Muscle of leg (tissue), 11 donors: ENCODE results near the gene CHRM2. TPM values are rescaled to one million over a fixed set of nuclear protein-coding genes. Genes with fewer than 3 reads are reported as not detected.

Experiments
- DNase-seq: peaks from one replicate; pipeline ENCODE4 v3.0.0; 2013
- H3K27ac ChIP-seq: one replicate; pipeline ENCODE4 v1.5.1; 2013; ENCODE audit warnings: mild to moderate bottlenecking, low read length, control low read depth
- H3K27me3 ChIP-seq: one replicate; pipeline ENCODE4 v1.6.1; 2013; ENCODE audit warnings: low read length; ENCODE audit not compliant: control insufficient read depth, insufficient read depth
- H3K36me3 ChIP-seq: one replicate; pipeline ENCODE4 v1.6.1; 2013; ENCODE audit warnings: low read length; ENCODE audit not compliant: control insufficient read depth, insufficient read depth
- H3K4me1 ChIP-seq: one replicate; pipeline ENCODE4 v1.6.1; 2013; ENCODE audit warnings: low read length; ENCODE audit not compliant: control insufficient read depth, insufficient read depth
- H3K4me3 ChIP-seq: one replicate; pipeline ENCODE4 v1.5.1; 2013; ENCODE audit warnings: low read length, control low read depth
- H3K9me3 ChIP-seq: replicated peaks from 2 replicates; pipeline ENCODE4 v1.6.1; 2013; ENCODE audit warnings: low read depth, low read length; ENCODE audit not compliant: control insufficient read depth
- WGBS: methylation state at CpG from one replicate; pipeline ENCODE4 v1.1.5; 2013; ENCODE audit warnings: missing lambda C conversion rate; ENCODE audit not compliant: insufficient coverage; 5-methylcytosine and 5-hydroxymethylcytosine counted together
- polyA plus RNA-seq, 8 donors: library from polyadenylated mRNA; unstranded; fragments of 120-200 nt; gene quantifications; one replicate each; pipeline versions ENCODE4 v1.2.1 to v1.2.3, GENCODE V29; 2013; ENCODE audit warnings: inconsistent platforms in 1 of 8, low replicate concordance in 1 of 8; ENCODE audit not compliant: insufficient read length in 8 of 8, insufficient read depth in 1 of 8
- total RNA-seq: library from RNA; stranded (reverse); fragments of 120-200 nt; gene quantifications from one replicate; pipeline ENCODE4 v1.2.4, GENCODE V29; 2013

CHRM2 gene
- total and polyA plus RNA-seq, 9 donors = 0.12 to 1.1 (median 0.35) TPM

DNA sequence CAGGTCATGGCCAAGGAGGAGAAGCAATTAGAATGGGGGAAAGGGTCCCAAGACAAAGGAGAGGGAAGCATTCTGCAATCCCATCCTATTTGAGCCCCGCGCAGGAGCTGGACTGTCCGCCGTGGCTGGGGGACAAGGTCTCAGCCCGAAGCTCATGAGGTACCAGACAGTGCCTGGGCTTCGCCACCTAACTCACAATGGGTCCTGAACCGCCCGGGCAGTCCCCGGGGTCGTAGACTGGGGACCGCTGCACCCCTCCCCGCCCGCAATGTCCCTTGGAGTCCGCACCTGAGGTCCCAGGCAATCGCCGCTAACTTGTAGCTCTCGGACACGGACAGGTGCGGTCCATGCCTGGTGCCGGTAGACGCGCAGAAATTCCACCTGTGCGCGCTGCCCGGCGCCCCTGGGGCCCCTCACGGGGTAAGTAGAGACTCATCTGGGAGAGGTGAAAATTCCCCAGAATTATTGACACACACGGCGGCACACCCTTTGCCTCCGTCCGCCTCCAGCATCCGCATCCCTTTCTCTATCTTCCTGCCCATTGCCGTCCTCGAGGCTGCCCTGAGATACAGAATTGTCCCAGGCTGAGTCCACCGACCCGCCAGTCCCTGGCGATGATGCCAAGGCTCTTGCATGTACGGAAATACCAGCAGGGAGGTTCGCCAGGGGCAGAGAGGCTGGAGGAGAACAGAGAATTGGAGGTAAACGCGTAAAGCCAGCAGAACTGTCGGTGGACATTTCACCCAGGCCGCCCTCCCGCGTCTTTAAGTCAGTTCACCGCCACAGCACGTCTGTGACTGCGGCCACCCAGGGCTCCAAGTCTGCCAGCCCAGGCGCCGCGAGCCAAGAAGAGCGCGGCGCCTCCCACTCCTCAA, 1.8 kb downstream of the CHRM2 start:
- under 1% methylated on average over 45 of the region's 54 CpGs for WGBS
- peaks cover 40% of the 10 kb centered on the region for H3K27me3 ChIP-seq

DNA sequence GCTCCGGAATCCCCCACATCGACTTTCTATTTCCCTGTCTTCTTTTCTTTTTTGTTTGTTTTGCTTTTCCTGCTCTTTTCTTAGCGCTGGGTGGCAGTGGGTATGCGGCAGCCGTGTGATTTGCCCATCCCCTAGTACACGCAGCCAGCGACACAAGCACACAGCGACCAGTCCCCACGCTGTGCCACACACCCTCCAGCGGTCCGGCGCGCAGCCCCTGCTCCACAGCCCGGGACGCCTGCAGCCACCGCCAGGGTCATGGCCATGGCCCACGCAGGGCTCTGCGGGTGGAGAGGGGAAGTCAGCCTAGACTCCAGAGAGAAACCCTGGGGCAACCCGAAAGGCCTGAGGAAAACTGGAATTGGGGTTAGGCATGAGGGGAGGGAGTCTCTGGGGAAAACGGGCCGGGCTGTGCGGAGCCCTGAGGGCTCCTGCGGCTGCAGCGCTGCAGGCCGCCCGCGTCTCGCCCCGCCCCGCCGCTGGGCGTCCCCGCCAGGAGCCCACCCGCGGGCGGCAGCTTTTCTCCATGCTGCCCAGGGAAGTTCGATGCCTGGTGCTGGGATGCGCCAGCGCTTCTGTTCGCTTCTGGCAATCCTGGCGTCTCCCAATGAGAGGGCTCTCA, 2.5 kb downstream of the CHRM2 start:
- 1% methylated on average over 32 of the region's 41 CpGs for WGBS
- H3K4me1 ChIP-seq = peaks cover 11% of the 10 kb centered on the region
- no peak overlapping the region for H3K27ac ChIP-seq

More for the DNA sequence above, 1.8 kb downstream of the CHRM2 start:
- Histone ChIP-seq H3K36me3 (no peaks in the 10 kb centered on the region), H3K27ac (no peak overlapping the region), H3K4me3 (peak overlapping the region; percentile 26), H3K4me1 (peaks cover 11% of the 10 kb centered on the region), H3K9me3 (no peaks in the 10 kb centered on the region)
- no peak for DNase-seq

DNA sequence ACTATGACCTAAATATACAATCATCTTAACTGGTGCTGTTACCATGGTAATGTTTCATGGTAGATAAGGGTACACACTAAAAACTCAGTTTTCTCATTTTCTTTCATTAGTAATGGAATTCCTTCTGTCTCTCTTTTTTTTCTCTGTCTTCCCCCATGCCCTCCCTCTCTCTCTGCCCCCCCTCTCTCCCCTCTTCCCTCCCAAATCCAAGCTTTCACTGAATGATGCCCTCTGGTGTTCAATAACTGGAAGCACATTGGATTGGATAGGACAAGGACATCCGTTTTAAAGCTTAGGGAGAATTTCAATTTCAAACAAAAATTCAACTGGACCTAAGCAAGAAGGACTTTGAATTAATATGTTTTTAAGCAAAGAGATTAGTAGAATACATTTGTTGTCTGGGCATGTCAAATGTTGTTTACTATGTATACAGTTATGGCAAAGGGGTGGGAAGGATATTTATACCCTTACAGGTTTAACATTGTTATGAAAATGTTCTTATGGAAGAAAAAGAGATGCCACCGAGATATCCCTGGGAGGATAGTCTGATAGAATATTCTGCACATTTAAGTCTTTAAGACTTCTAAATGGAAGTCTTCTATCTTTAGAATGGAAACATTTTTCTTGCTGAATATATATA, 6.1 kb downstream of the CHRM2 start:
- WGBS = no CpG with 5 or more reads among the region's 2 CpGs
- Histone ChIP-seq H3K27me3 (peaks cover 26% of the 10 kb centered on the region), H3K4me3 (no peak overlapping the region), H3K36me3 (no peaks in the 10 kb centered on the region), H3K4me1 (peaks cover 11% of the 10 kb centered on the region), H3K9me3 (no peaks in the 10 kb centered on the region), H3K27ac (no peak overlapping the region)
- DNase-seq = peak; percentile 3

More for the DNA sequence above, 2.5 kb downstream of the CHRM2 start:
- Histone ChIP-seq H3K9me3 (no peaks in the 10 kb centered on the region), H3K27me3 (peaks cover 40% of the 10 kb centered on the region), H3K36me3 (no peaks in the 10 kb centered on the region), H3K4me3 (peak overlapping the region; percentile 26)
- DNase-seq = peak; percentile 4

DNA sequence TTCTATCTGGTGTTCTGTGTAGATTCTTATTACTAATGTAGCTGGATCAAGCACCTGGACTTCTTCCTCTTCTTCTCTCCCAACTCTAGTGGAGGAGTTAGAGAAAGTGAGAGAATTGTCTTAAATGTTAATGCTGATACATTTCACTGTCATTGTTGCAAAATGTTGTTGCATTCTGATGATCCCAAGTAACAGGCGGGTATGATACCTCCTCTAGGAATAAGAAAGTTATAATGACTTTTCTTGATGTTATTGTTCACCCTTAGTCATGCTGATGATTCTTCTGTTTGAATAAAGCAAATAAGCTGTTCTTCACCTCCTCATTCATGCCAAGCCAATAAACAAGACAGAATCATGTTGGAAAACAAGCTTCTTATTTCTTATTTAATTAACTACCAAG, 9.1 kb downstream of the CHRM2 start:
- Histone ChIP-seq H3K36me3 (no peaks in the 10 kb centered on the region), H3K27me3 (peaks cover under 1% of the 10 kb centered on the region), H3K4me3 (no peak overlapping the region), H3K9me3 (no peaks in the 10 kb centered on the region), H3K4me1 (no peaks in the 10 kb centered on the region), H3K27ac (no peak overlapping the region)
- WGBS = no CpG with 5 or more reads among the region's 1 CpG
- no peak for DNase-seq

DNA sequence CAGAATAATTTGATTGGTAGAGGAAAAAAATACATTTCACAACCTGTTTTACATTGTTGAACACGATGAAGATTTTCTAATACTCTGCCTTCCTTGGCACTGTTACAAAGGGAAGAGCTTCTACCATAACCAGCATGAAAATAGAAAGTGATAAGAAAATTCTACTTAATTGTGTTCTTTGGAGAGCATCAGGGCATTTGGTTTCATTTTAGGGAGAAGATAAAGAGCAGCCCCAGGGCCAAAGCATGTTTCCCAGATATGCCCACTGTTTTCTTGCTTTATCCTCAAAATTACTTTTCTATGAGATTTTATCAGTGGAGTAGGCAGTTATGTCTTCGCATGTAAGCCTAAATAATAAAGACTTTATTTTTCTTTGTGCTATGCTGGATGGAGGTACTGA, 9.5 kb downstream of the CHRM2 start:
- no peaks in the 10 kb centered on the region for H3K9me3 ChIP-seq
- no peak overlapping the region for H3K4me3 ChIP-seq
- WGBS = no CpG with 5 or more reads among the region's 2 CpGs
- no peaks in the 10 kb centered on the region for H3K36me3 ChIP-seq
- H3K27ac ChIP-seq = no peak overlapping the region
- H3K27me3 ChIP-seq = no peaks in the 10 kb centered on the region
- no peak for DNase-seq
- no peaks in the 10 kb centered on the region for H3K4me1 ChIP-seq

DNA sequence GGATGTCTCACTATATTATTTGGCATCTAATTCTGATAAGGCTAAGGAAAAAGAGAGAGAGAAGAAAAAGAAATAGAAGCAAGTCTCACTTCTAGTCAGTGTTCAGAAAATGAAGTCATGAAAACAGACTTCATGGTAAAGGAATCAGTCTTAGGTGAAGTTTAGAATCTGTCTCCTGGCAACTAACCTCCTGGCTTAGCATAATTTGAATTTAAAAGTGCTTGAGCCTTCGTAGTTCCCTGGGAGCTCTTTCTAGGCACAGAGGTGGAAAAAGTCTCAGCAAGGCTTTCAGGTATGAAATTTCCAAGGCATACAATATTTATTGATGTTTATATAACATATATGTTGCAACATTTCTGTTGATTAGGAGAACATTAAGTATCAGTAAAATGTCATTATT, 10.4 kb downstream of the CHRM2 start:
- Histone ChIP-seq H3K4me1 (no peaks in the 10 kb centered on the region), H3K36me3 (no peaks in the 10 kb centered on the region), H3K9me3 (no peaks in the 10 kb centered on the region), H3K27ac (no peak overlapping the region), H3K4me3 (no peak overlapping the region), H3K27me3 (no peaks in the 10 kb centered on the region)
- no CpG with 5 or more reads among the region's 1 CpG for WGBS
- DNase-seq = no peak

DNA sequence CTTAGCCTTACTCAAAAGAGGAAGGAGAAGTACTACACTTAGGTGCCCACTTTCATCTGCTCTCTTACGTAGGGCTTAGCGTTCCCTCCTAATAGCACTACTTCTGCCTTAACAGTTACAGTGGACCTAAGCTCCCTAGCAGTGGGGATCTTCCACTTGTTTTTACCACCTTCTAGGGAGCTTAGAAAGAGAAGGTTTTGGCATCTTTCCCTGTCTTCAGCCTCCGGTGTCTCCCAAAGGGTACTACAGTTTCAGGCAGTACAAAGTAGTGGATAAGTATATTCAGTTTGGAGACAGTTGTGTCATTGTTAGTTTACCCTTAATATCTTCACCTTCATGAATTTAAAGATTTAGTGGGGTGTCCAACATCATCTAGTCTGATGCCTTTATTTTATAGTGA, 14.6 kb downstream of the CHRM2 start:
- no peaks in the 10 kb centered on the region for H3K36me3 ChIP-seq
- H3K27me3 ChIP-seq = no peaks in the 10 kb centered on the region
- WGBS = no CpG with 5 or more reads among the region's 3 CpGs
- H3K27ac ChIP-seq = no peak overlapping the region
- DNase-seq = no peak
- H3K4me1 ChIP-seq = no peaks in the 10 kb centered on the region
- no peaks in the 10 kb centered on the region for H3K9me3 ChIP-seq
- H3K4me3 ChIP-seq = no peak overlapping the region

DNA sequence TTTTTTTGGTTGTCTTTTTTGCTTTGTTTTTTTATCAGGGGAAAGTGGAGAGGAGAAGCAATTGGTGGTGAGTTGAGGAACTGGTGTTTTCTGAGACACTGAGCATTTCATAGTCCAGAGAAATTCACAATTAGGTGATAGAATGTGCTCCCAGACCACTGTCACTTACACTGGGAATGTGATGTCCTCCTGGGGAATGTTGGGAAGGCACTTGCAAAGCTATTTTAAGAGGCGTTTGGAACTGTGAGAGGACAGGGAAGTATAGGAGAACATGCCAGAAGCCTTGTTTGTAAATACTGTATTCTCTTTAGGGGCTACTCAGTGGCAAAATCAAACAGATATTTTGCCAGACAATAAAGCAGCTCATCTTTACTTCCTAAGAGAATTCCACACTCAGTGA, 16.0 kb downstream of the CHRM2 start:
- no peaks in the 10 kb centered on the region for H3K4me1 ChIP-seq
- no peak overlapping the region for H3K4me3 ChIP-seq
- no peaks in the 10 kb centered on the region for H3K27me3 ChIP-seq
- no peaks in the 10 kb centered on the region for H3K9me3 ChIP-seq
- peak; percentile 16 for DNase-seq
- H3K36me3 ChIP-seq = no peaks in the 10 kb centered on the region
- H3K27ac ChIP-seq = no peak overlapping the region
- WGBS = no CpG with 5 or more reads among the region's 1 CpG

DNA sequence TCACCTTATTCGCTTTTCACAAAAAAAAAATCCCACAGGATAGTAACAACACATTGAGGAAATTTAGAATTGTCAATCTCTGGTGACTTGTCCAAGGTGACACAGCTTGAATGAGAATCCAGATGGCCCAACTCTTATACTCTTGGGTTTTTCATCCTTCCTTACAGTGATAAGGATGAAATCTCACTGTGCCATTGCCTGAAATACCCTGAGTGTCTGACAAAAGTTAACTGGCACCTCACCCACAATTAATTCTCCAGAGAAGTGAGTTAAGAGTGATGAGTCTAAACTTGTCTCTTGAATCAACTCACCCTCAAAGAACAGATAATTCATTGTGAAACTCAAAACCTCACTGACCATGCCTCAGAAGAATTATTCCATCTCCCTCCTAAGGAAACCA, 18.9 kb downstream of the CHRM2 start:
- Histone ChIP-seq H3K9me3 (no peaks in the 10 kb centered on the region), H3K4me3 (no peak overlapping the region), H3K4me1 (no peaks in the 10 kb centered on the region), H3K27me3 (no peaks in the 10 kb centered on the region), H3K36me3 (no peaks in the 10 kb centered on the region), H3K27ac (no peak overlapping the region)
- WGBS = no CpG with 5 or more reads among the region's 1 CpG
- DNase-seq = no peak

DNA sequence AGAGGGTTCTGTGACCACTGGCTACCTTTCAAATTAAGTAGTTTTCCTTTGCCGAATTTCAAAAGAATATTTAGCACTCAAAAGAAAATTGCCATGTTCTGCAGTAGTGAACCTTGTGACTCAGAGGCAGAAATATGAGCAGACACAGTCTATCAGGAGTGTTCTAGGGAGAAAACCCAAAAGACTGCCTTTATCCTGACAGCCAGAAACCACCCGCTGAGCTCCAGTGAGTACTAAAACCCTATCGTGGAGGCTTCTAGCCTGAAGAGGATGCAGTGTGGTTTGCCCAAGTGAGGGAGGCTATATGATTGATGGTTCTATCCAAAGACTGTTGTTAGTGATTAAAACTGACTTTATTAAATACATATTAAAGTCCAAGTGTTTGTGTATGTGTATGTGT, 21.9 kb downstream of the CHRM2 start:
- H3K4me3 ChIP-seq = no peak overlapping the region
- no peaks in the 10 kb centered on the region for H3K9me3 ChIP-seq
- no peak for DNase-seq
- no peaks in the 10 kb centered on the region for H3K36me3 ChIP-seq
- H3K27me3 ChIP-seq = no peaks in the 10 kb centered on the region
- H3K4me1 ChIP-seq = no peaks in the 10 kb centered on the region
- 60% methylated on average over 1 of the region's 3 CpGs for WGBS
- no peak overlapping the region for H3K27ac ChIP-seq
